T follicular helper cell (primary cell): ENCODE measurements around the gene TLR8.
"Not testable (repeated sequence)": the region's sequence is repeated elsewhere in the genome, so short reads cannot be mapped to it uniquely, and the experiment has no call there.

Experiments used
- DNase-seq: peaks from one replicate; pipeline ENCODE4 v3.0.0-alpha.2; 2020; ENCODE audit warnings: low read depth

The TLR8 gene

GRCh38 chrX:12896935-12897334 lies 9.5 kb upstream of the TLR8 start:
- DNase-seq, result no peak

- no peak for DNase-seq
These were observed 8.3 kb upstream of the TLR8 start for GRCh38 chrX:12898073-12898472.

GRCh38 chrX:12899506-12899905 lies 6.9 kb upstream of the TLR8 start:
- DNase-seq, result no peak

GRCh38 chrX:12901486-12901885 lies 4.9 kb upstream of the TLR8 start:
- DNase-seq, result peak; percentile 52

- no peak for DNase-seq
These were observed 2.8 kb upstream of the TLR8 start for GRCh38 chrX:12903646-12904045.

GRCh38 chrX:12910423-12911121 lies 4.2 kb downstream of the TLR8 start:
- no peak for DNase-seq

- no peak for DNase-seq
These were observed 4.7 kb downstream of the TLR8 start for GRCh38 chrX:12911122-12911470.

GRCh38 chrX:12912791-12913482 lies 6.5 kb downstream of the TLR8 start:
- DNase-seq, result no peak

GRCh38 chrX:12917753-12918152 lies 11.3 kb downstream of the TLR8 start:
- DNase-seq, result no peak

GRCh38 chrX:12919051-12919450 lies 12.6 kb downstream of the TLR8 start:
- DNase-seq, result no peak

- no peak for DNase-seq
These were observed 13.2 kb downstream of the TLR8 start for GRCh38 chrX:12919620-12920019.

GRCh38 chrX:12920990-12921389 lies 14.6 kb downstream of the TLR8 start:
- DNase-seq, result no peak

GRCh38 chrX:12921886-12922598 lies 15.6 kb downstream of the TLR8 start:
- no peak for DNase-seq

GRCh38 chrX:12922599-12922919 lies 16.1 kb downstream of the TLR8 start:
- DNase-seq, result no peak

- DNase-seq, result no peak
These were observed 23.3 kb downstream of the TLR8 start for GRCh38 chrX:12929701-12930100.

GRCh38 chrX:12930150-12930549 lies 23.7 kb downstream of the TLR8 start:
- DNase-seq, result no peak

GRCh38 chrX:12932244-12932643 lies 25.8 kb downstream of the TLR8 start:
- no peak for DNase-seq

GRCh38 chrX:12934850-12935249 lies 28.4 kb downstream of the TLR8 start:
- DNase-seq, result no peak

- no peak for DNase-seq
These were observed 30.5 kb downstream of the TLR8 start for GRCh38 chrX:12936947-12937346.

GRCh38 chrX:12940471-12940870 lies 34.1 kb downstream of the TLR8 start:
- not testable (repeated sequence) for DNase-seq

- not testable (repeated sequence) for DNase-seq
These were observed 37.2 kb downstream of the TLR8 start for GRCh38 chrX:12943592-12943991.

- DNase-seq, result not testable (repeated sequence)
These were observed 38.0 kb downstream of the TLR8 start for GRCh38 chrX:12944452-12944851.

- no peak for DNase-seq
These were observed 39.1 kb downstream of the TLR8 start for GRCh38 chrX:12945494-12945893.
